Measurements from ENCODE around the gene HELZ.
"Not testable (repeated sequence)": the region's sequence is repeated elsewhere in the genome, so short reads cannot be mapped to it uniquely, and the experiment has no call there.

Gene HELZ, protein sequence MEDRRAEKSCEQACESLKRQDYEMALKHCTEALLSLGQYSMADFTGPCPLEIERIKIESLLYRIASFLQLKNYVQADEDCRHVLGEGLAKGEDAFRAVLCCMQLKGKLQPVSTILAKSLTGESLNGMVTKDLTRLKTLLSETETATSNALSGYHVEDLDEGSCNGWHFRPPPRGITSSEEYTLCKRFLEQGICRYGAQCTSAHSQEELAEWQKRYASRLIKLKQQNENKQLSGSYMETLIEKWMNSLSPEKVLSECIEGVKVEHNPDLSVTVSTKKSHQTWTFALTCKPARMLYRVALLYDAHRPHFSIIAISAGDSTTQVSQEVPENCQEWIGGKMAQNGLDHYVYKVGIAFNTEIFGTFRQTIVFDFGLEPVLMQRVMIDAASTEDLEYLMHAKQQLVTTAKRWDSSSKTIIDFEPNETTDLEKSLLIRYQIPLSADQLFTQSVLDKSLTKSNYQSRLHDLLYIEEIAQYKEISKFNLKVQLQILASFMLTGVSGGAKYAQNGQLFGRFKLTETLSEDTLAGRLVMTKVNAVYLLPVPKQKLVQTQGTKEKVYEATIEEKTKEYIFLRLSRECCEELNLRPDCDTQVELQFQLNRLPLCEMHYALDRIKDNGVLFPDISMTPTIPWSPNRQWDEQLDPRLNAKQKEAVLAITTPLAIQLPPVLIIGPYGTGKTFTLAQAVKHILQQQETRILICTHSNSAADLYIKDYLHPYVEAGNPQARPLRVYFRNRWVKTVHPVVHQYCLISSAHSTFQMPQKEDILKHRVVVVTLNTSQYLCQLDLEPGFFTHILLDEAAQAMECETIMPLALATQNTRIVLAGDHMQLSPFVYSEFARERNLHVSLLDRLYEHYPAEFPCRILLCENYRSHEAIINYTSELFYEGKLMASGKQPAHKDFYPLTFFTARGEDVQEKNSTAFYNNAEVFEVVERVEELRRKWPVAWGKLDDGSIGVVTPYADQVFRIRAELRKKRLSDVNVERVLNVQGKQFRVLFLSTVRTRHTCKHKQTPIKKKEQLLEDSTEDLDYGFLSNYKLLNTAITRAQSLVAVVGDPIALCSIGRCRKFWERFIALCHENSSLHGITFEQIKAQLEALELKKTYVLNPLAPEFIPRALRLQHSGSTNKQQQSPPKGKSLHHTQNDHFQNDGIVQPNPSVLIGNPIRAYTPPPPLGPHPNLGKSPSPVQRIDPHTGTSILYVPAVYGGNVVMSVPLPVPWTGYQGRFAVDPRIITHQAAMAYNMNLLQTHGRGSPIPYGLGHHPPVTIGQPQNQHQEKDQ (N-terminal part only)

DNA sequence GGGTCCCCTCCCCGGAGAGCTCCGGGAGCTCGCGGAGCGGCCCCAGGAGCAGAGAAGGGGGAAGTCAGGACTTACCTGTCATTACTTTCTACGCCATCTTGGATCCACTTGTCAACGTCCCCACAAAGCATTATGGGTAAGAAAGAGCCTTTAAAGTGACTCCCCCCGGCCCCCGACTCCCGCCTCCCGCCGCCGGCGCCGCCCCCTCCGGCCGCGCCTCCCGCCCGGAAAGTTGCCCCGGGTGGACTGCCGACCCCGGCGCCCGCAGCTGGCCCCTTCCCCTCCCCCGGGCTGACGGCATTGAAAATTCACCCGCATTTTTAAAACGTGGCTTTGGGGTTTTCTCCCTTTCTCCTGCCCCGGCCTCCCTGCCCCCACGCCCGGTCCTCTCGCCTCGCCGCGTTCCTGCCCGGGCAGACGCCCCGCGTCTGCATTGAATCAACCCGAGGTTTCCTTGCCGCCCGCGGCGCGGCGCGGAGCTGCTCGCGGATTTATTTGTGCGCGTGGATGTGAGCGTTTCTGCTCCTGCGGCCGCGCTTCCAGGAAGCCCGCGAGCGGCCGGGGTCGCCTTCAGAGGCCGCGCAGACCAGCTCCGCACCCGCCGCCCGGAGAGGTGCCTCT lies at the start of gene HELZ:
TSS of gene HELZ (minus strand) at position 124 of the 621 bp plus-strand sequence. CDS start 26,392 bp downstream, outside the sequence.
- peak; percentile 91 for DNase-seq

GRCh38 chr17:67293251-67294203 lies 48.5 kb upstream of the HELZ start:
- peak; percentile 34 for DNase-seq

DNA sequence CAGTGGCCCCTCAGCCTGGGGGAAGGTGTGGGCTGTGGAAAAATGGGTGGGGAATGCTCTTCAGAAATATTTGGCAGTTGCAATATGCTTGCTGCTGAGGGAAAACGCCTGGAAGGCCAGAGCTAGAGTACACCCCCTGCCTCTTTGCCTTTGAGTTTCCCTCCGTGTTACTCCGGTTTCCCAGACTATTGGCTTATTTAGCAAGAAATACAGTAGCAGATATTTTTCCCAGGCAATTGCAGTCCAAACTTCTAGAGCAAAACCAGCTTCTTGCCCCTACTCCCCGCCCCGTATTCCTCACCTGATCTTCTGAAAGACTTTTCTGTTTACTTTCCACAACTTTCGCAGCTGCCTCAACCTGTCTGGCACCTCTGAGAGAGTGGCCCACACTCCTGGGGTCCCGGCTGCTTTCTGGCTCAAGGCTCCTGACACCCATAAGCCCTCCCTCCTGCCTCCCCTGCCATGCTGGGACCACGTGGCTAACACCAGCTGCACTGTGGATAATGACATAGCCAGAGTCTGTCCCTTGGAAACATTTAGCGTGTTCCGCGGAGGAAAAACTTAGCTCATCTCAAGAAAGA lies 45.8 kb upstream of the HELZ start:
- no peak for DNase-seq

- no peak for DNase-seq
Measured at GRCh38 chr17:67290244-67290643, 45.2 kb upstream of the HELZ start.

GRCh38 chr17:67289181-67289876 lies 44.3 kb upstream of the HELZ start:
- DNase-seq = no peak

DNA sequence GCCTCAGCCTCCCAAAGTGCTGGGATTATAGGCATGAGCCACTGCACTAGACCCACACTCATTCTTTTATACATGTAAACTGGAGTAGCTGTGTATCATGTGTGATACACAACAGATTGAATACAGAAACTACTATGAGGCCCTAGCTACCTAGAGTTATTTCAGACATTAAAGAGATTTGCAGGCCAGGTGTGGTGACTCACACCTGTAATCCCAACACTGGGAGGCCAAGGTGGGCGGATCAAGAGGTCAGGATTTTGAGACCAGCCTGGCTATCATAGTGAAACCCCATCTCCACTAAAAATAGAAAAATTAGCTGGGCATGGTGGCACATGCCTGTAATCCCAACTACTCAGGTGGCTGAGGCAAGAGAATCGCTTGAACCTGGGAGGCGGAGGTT lies 41.8 kb upstream of the HELZ start:
- not testable (repeated sequence) for DNase-seq

DNA sequence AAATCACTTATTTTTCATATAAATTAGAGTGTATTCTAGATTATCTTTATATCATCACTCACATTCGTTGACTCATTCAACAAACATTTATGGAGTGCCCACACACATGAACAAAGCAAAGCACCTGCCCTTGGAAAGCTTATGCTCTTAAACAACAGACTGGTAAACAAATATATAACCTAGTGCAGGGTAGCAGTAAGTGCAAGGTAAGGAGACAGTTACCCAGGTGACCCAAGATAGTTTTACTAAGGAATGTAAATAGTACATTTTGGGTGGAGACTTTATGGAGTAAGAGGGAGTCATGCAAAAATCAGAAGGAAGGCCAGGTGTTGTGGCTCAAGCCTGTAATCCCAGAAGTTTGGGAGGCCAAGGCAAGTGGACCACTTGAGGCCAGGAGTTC lies 40.4 kb upstream of the HELZ start:
- DNase-seq = no peak

DNA sequence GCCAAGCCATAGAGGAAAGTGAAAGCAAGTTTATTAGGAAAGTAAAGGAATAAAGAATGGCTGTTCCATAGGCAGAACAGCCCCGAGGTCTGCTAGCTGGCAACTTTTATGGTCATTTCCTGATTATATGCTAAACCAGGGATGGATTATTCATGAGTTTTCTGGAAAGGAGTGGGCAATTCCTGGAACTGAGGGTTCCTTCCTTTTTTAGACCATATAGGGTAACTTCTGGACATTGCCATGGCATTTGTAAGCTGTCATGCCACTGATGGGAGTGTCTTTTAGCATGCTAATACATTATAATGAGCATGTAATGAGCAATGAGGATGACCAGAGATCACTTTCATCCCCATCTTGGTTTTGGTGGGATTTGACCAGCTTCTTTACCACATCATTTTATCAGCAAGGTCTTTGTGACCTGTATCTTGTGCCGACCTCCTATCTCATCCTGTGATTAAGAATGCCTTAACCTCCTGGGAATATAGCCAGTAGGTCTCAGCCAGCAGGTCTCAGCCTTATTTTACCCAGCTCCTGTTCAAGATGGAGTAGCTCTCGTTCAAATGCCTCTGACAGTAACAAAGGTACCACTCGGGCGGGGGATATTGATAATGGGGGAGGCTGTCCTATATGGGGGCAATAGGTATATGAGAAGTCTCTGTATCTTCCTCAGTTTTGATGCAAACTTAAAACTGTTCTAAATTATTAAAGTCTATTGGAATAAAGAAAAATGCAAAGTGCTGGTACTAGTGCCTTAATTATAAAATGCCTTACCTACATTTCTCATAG lies 38.9 kb upstream of the HELZ start:
- no peak for DNase-seq

GRCh38 chr17:67281743-67282142 lies 36.7 kb upstream of the HELZ start:
- DNase-seq = no peak

DNA sequence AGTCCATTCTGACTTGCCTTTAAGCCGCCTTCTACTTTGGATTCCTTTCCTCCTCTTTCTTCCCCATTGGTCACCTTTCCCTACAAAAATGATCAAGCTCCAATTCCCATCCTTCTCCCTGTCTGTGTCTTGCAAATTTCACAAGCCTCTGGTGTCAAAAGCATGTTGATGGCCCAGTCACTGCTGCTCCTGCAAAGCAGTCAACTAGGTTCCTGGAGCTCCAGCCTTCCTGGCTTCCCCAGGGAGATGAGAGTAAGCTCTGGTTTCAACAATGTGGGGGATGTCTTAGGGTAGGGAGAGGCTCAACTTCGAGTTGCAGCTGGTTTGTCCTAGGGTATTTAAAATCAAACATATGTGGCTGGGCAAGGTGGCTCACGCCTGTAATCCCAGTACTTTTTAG lies 36.1 kb upstream of the HELZ start:
- DNase-seq = no peak

DNA sequence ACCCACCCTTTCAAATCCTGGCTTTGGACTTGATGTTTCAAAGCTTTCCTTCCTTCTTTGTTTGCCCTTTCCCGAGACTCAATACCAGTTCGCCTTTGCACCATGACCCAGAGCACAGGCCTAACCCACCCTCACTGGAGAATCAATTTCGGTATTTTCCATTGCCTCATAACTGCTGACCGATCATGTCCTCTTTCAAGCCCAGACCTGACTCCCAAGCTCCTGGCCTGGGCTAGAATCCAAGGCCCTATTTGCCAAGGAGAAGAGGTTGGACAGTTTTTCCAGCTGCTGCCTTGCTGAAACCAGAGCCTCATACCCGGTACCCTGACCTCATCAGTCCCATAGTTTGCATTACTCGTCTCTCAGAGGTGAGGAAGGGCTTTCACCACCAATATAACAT lies 35.3 kb upstream of the HELZ start:
- DNase-seq = no peak

- no peak for DNase-seq
Measured at GRCh38 chr17:67279115-67279514, 34.1 kb upstream of the HELZ start.

DNA sequence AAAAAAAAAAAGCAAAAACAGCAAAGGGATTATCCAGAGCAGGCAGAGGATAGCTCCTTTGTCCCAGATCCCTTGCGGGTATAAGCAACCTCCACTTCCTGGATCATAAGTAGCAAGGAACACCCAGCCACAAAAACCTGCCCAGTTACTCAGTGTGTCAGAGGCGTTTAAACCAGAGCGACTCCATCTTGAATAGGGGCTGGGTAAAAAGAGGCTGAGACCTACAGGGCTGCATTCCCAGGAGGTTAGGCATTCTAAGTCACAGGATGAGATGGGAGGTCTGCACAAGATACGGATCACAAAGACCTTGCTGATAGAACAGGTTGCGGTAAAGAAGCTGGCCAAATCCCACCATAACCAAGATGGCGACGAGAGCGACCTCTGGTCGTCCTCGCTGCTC lies 33.4 kb upstream of the HELZ start:
- no peak for DNase-seq

GRCh38 chr17:67276075-67276474 lies 31.1 kb upstream of the HELZ start:
- no peak for DNase-seq

GRCh38 chr17:67274466-67274865 lies 29.5 kb upstream of the HELZ start:
- no peak for DNase-seq

- DNase-seq = no peak
Measured at GRCh38 chr17:67273900-67274299, 28.9 kb upstream of the HELZ start.

GRCh38 chr17:67272312-67273047 lies 27.5 kb upstream of the HELZ start:
- DNase-seq = no peak

DNA sequence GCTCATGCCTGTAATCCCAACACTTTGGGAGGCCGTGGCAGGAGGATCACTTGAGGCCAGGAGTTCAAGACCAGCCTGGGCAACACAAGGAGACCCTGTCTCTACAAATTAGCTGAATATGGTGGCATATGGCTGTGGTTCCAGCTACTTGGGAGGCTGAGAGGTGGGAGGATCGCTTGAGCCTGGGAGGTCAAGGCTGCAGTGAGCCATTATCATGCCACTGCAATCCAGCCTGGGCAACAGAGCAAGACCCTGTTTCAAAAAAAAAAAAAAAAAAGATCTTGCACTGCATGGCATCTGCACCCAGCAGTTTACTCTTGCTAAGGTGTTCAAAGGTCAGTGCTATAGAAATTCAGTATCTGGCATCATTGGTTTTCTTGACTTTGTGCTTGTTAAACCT lies 26.2 kb upstream of the HELZ start:
- not testable (repeated sequence) for DNase-seq

GRCh38 chr17:67270416-67270815 lies 25.4 kb upstream of the HELZ start:
- DNase-seq = no peak
